ENCODE data around the gene MAGI1. TPM values are rescaled to one million over a fixed set of nuclear protein-coding genes. Genes with fewer than 3 reads are reported as not detected.

The MAGI1 gene
- total and polyA plus RNA-seq, 2 donors (not counting 1 experiment from before 2014, with no cell fraction given): 0.10 to 0.22 TPM

GRCh38 chr3:65993134-65993900 lies 45.4 kb downstream of the MAGI1 start:
- DNase-seq (no peak), ATAC-seq (ENCODE audit: low read depth) (no peak)
- no peak overlapping the region for H3K27ac Mint-ChIP-seq
- no CpG with 5 or more reads among the region's 1 CpG for WGBS (ENCODE audit: insufficient coverage)
- no peaks in the 10 kb centered on the region for H3K79me2 ChIP-seq (ENCODE audit: control insufficient read depth, insufficient read depth, low read length)
- no peak overlapping the region for H2AFZ ChIP-seq (ENCODE audit: insufficient read depth, low read depth, low read length, poor library complexity, severe bottlenecking)
- H3K4me2 ChIP-seq (replicated peaks; ENCODE audit: low read depth, low read length, poor library complexity, severe bottlenecking): no peak overlapping the region
- H3K9ac ChIP-seq (ENCODE audit: low read length): no peak overlapping the region
- H3K27ac ChIP-seq (ENCODE audit: low read length in 2 of 2): no peak overlapping the region
- TF ChIP-seq, protein P1, sequence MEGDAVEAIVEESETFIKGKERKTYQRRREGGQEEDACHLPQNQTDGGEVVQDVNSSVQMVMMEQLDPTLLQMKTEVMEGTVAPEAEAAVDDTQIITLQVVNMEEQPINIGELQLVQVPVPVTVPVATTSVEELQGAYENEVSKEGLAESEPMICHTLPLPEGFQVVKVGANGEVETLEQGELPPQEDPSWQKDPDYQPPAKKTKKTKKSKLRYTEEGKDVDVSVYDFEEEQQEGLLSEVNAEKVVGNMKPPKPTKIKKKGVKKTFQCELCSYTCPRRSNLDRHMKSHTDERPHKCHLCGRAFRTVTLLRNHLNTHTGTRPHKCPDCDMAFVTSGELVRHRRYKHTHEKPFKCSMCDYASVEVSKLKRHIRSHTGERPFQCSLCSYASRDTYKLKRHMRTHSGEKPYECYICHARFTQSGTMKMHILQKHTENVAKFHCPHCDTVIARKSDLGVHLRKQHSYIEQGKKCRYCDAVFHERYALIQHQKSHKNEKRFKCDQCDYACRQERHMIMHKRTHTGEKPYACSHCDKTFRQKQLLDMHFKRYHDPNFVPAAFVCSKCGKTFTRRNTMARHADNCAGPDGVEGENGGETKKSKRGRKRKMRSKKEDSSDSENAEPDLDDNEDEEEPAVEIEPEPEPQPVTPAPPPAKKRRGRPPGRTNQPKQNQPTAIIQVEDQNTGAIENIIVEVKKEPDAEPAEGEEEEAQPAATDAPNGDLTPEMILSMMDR (IDR thresholded peaks at IDR 0.05): no peak
- TF ChIP-seq EZH2 (IDR thresholded peaks at IDR 0.05; ENCODE audit: borderline replicate concordance, insufficient read depth, low read depth, low read length, poor library complexity, severe bottlenecking): no peak
- intact Hi-C loops (cut with micrococcal nuclease): no loop called here
- no peaks in the 10 kb centered on the region for H3K36me3 ChIP-seq (replicated peaks in 1 of 2; ENCODE audit: control extremely low read depth in 1 of 2, control insufficient read depth in 1 of 2, extremely low read depth in 1 of 2, insufficient read depth in 2 of 2, low read length in 1 of 2)
- H3K27me3 ChIP-seq (replicated peaks in 1 of 4; ENCODE audit: control extremely low read depth in 1 of 4, control insufficient read depth in 3 of 4, insufficient read depth in 4 of 4, low read length in 3 of 4): no peaks in the 10 kb centered on the region
- H3K4me3 ChIP-seq (ENCODE audit: control extremely low read depth in 1 of 5, extremely low read depth in 1 of 5, insufficient read depth in 1 of 5, low read depth in 2 of 5, low read length in 4 of 5): no peak overlapping the region
- H3K9me3 ChIP-seq (ENCODE audit: control extremely low read depth in 1 of 3, control insufficient read depth in 2 of 3, insufficient read depth in 1 of 3, low read length in 2 of 3): peaks cover 0 to 3% (median 0%) of the 10 kb centered on the region in 3 donors
- no peaks in the 10 kb centered on the region for H3K27me3 Mint-ChIP-seq
- H3K4me1 Mint-ChIP-seq: no peaks in the 10 kb centered on the region
- CTCF ChIA-PET: no interaction called here
- POLR2A ChIA-PET: no interaction called here
- H3K4me1 ChIP-seq (ENCODE audit: control insufficient read depth in 2 of 2, insufficient read depth in 2 of 2, low read length in 2 of 2): no peaks in the 10 kb centered on the region
- H3K4me3 Mint-ChIP-seq: no peak overlapping the region
- no peaks in the 10 kb centered on the region for H4K20me1 ChIP-seq (ENCODE audit: control insufficient read depth, insufficient read depth, low read length, poor library complexity, severe bottlenecking)
- H3K9me3 Mint-ChIP-seq (ENCODE audit: insufficient read depth): peaks cover 2% of the 10 kb centered on the region

DNA sequence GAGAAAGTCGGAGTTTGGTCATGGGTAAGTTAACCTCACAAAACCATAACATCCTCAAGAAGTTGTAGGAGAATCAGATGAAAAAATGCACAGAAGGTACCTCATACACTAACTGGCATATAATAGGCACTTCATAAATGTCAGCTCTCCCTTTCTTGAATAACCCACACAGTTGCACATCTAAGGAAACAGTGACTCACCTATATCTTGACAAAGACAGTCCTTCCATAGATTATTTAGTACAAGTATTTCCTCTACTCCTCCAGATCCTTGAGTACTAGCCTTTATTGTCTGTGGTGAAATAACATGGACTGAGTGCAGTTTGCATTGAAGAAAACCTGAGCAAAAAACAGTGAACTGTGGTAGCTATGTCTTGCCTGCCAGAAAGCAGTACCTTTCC lies 46.6 kb downstream of the MAGI1 start:
- Histone ChIP-seq H3K79me2 (ENCODE audit: control insufficient read depth, insufficient read depth, low read length) (no peaks in the 10 kb centered on the region), H3K4me1 (ENCODE audit: control insufficient read depth in 2 of 2, insufficient read depth in 2 of 2, low read length in 2 of 2) (no peaks in the 10 kb centered on the region), H4K20me1 (ENCODE audit: control insufficient read depth, insufficient read depth, low read length, poor library complexity, severe bottlenecking) (no peaks in the 10 kb centered on the region), H3K9ac (ENCODE audit: low read length) (no peak overlapping the region), H2AFZ (ENCODE audit: insufficient read depth, low read depth, low read length, poor library complexity, severe bottlenecking) (no peak overlapping the region), H3K27me3 (replicated peaks in 1 of 4; ENCODE audit: control extremely low read depth in 1 of 4, control insufficient read depth in 3 of 4, insufficient read depth in 4 of 4, low read length in 3 of 4) (no peaks in the 10 kb centered on the region), H3K4me2 (replicated peaks; ENCODE audit: low read depth, low read length, poor library complexity, severe bottlenecking) (no peak overlapping the region), H3K4me3 (ENCODE audit: control extremely low read depth in 1 of 5, extremely low read depth in 1 of 5, insufficient read depth in 1 of 5, low read depth in 2 of 5, low read length in 4 of 5) (no peak overlapping the region), H3K27ac (ENCODE audit: low read length in 2 of 2) (no peak overlapping the region), H3K36me3 (replicated peaks in 1 of 2; ENCODE audit: control extremely low read depth in 1 of 2, control insufficient read depth in 1 of 2, extremely low read depth in 1 of 2, insufficient read depth in 2 of 2, low read length in 1 of 2) (no peaks in the 10 kb centered on the region), H3K9me3 (ENCODE audit: control extremely low read depth in 1 of 3, control insufficient read depth in 2 of 3, insufficient read depth in 1 of 3, low read length in 2 of 3) (peaks cover 0 to 3% (median 0%) of the 10 kb centered on the region in 3 donors)
- no peaks in the 10 kb centered on the region for H3K4me1 Mint-ChIP-seq
- no peak overlapping the region for H3K27ac Mint-ChIP-seq
- ATAC-seq (ENCODE audit: low read depth) (no peak), DNase-seq (no peak)
- TF ChIP-seq EZH2 (IDR thresholded peaks at IDR 0.05; ENCODE audit: borderline replicate concordance, insufficient read depth, low read depth, low read length, poor library complexity, severe bottlenecking): no peak
- TF ChIP-seq, protein P1 (IDR thresholded peaks at IDR 0.05): no peak
- H3K4me3 Mint-ChIP-seq: no peak overlapping the region
- ChIA-PET POLR2A (no interaction called here), CTCF (no interaction called here)
- H3K9me3 Mint-ChIP-seq (ENCODE audit: insufficient read depth): peaks cover 2% of the 10 kb centered on the region
- no CpG with 5 or more reads among the region's 1 CpG for WGBS (ENCODE audit: insufficient coverage)
- H3K27me3 Mint-ChIP-seq: no peaks in the 10 kb centered on the region
- intact Hi-C loops (cut with micrococcal nuclease): no loop called here
